ENCODE data around the gene SCOC. TPM values are rescaled to one million over a fixed set of nuclear protein-coding genes. Genes with fewer than 3 reads are reported as not detected.

The SCOC gene
- polyA plus RNA-seq (ENCODE audit: insufficient read length in 12 of 12): 10 to 100 TPM in 11 of 12 donors, not detected in 1; 30.9 to 68.6 (median 54.4) TPM
- long read RNA-seq, donor 1, transcript SCOC-203 (4 exons, 1,999 nt): minor isoform, 12 of 56 reads
- long read RNA-seq, donor 1, transcript SCOC-211 (4 exons, 1,959 nt): major isoform, 30 of 56 reads
- long read RNA-seq, donor 1, partial matches to known transcripts: 13 of 56 reads
- long read RNA-seq, donor 1, other reads (novel, unspliced or antisense): 0 of 56 reads
- long read RNA-seq, donor 2, transcript SCOC-211 (4 exons, 1,959 nt): major isoform, 32 of 38 reads
- long read RNA-seq, donor 2, transcript SCOC-207 (3 exons, 1,838 nt): minor isoform, 6 of 38 reads
- long read RNA-seq, donor 2, partial matches to known transcripts: 0 of 38 reads
- long read RNA-seq, donor 2, other reads (novel, unspliced or antisense): 0 of 38 reads
- long read RNA-seq, donor 3, transcript SCOC-211 (4 exons, 1,959 nt): major isoform, 14 of 16 reads
- long read RNA-seq, donor 3, partial matches to known transcripts: 0 of 16 reads
- long read RNA-seq, donor 3, other reads (novel, unspliced or antisense): 0 of 16 reads
- long read RNA-seq, donor 4, transcript SCOC-211 (4 exons, 1,959 nt): major isoform, 12 of 12 reads
- long read RNA-seq, donor 4, partial matches to known transcripts: 0 of 12 reads
- long read RNA-seq, donor 4, other reads (novel, unspliced or antisense): 0 of 12 reads
- long read RNA-seq, donor 5, transcript SCOC-211 (4 exons, 1,959 nt): major isoform, 44 of 57 reads
- long read RNA-seq, donor 5, partial matches to known transcripts: 0 of 57 reads
- long read RNA-seq, donor 5, other reads (novel, unspliced or antisense): 9 of 57 reads
- long read RNA-seq, donor 6, transcript SCOC-211 (4 exons, 1,959 nt): major isoform, 18 of 19 reads
- long read RNA-seq, donor 6, partial matches to known transcripts: 0 of 19 reads
- long read RNA-seq, donor 6, other reads (novel, unspliced or antisense): 0 of 19 reads
- long read RNA-seq, donor 7, transcript SCOC-211 (4 exons, 1,959 nt): major isoform, 22 of 24 reads
- long read RNA-seq, donor 7, partial matches to known transcripts: 0 of 24 reads
- long read RNA-seq, donor 7, other reads (novel, unspliced or antisense): 0 of 24 reads
- long read RNA-seq, donor 8, transcript SCOC-211 (4 exons, 1,959 nt): major isoform, 23 of 25 reads
- long read RNA-seq, donor 8, partial matches to known transcripts: 0 of 25 reads
- long read RNA-seq, donor 8, other reads (novel, unspliced or antisense): 0 of 25 reads
- long read RNA-seq, donor 9, transcript SCOC-211 (4 exons, 1,959 nt): major isoform, 21 of 23 reads
- long read RNA-seq, donor 9, partial matches to known transcripts: 0 of 23 reads
- long read RNA-seq, donor 9, other reads (novel, unspliced or antisense): 0 of 23 reads
- long read RNA-seq, donor 10, transcript SCOC-211 (4 exons, 1,959 nt): major isoform, 22 of 25 reads
- long read RNA-seq, donor 10, partial matches to known transcripts: 0 of 25 reads
- long read RNA-seq, donor 10, other reads (novel, unspliced or antisense): 0 of 25 reads
- long read RNA-seq, donor 11, transcript SCOC-211 (4 exons, 1,959 nt): major isoform, 34 of 37 reads
- long read RNA-seq, donor 11, partial matches to known transcripts: 0 of 37 reads
- long read RNA-seq, donor 11, other reads (novel, unspliced or antisense): 0 of 37 reads

GRCh38 chr4:140373328-140374129 is at the start of gene SCOC:
Gene SCOC, plus strand, starts transcription at chr4:140373646. Its CDS starts 5,525 bp downstream, at chr4:140379171.
- DNase-seq: peak; percentile 99

GRCh38 chr4:140326395-140326993 is 47.0 kb upstream of the SCOC start:
- DNase-seq: no peak

GRCh38 chr4:140330311-140330900 is 43.0 kb upstream of the SCOC start:
- DNase-seq: no peak

DNA sequence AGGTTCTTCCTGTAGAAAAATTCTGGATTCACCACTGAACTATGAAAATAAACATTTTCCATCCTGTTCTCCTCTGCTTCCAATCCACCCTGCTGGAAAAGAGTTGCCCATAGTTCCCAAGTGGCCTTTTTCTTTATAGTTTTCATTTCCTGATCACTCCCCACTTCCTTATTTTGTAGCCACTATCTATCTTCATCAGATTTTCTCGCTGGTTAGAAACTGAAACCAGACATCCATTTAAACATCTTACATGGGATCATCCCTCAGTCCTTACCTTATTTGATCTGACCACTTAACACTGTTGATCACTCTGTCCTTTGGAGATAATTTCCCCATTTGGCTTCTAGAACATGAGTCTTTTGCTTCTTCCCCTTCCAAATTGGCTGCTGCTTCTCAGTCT is 42.2 kb upstream of the SCOC start:
- no peak for DNase-seq

GRCh38 chr4:140331876-140332275 is 41.6 kb upstream of the SCOC start:
- DNase-seq: no peak

- DNase-seq: no peak
Observed at GRCh38 chr4:140332734-140333133, 40.7 kb upstream of the SCOC start.

- no peak for DNase-seq
Observed at GRCh38 chr4:140333523-140333922, 39.9 kb upstream of the SCOC start.

- no peak for DNase-seq
Observed at GRCh38 chr4:140335076-140335475, 38.4 kb upstream of the SCOC start.

- no peak for DNase-seq
Observed at GRCh38 chr4:140336730-140337129, 36.7 kb upstream of the SCOC start.

- no peak for DNase-seq
Observed at GRCh38 chr4:140342620-140343019, 30.8 kb upstream of the SCOC start.

GRCh38 chr4:140343303-140343702 is 30.1 kb upstream of the SCOC start:
- no peak for DNase-seq

DNA sequence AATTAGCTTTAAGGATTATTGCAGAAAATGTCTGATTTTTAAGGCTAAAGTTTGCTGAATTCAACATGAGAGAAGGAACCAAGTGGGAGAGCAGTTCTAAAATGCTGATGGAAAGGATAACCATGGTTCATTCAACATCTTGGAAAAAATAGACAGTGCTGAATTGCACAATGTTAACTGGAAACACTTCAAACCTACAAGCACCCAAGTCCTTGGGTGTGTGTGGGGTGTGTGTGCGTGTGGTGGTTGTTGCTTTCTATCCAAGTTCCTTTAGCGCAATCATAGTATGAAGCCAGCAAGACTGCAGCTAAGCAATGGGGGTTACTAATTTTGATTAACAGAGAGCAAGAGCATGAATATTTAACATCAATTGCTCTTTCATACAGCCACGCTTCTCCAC is 29.3 kb upstream of the SCOC start:
- no peak for DNase-seq

- DNase-seq: no peak
Observed at GRCh38 chr4:140344621-140345020, 28.8 kb upstream of the SCOC start.

DNA sequence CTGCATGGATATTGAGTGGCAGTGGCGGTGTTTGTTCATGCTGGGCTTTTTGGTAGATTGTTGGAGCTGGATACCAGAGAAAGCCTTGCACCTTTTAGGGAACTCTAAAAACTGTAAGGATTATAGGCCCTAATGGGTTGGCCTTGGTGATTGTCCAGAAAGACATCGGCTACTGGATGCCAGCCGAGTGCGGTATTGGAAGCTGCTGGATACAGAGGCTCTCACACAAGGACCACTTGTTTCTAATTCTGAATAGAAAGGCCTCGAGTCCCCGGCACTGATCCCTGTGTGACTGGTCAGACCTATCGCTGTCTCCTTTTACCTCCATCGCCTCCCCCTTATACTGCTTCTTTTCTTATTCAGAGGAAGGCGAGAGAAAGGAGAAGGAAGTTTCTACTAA is 27.3 kb upstream of the SCOC start:
- DNase-seq: no peak

DNA sequence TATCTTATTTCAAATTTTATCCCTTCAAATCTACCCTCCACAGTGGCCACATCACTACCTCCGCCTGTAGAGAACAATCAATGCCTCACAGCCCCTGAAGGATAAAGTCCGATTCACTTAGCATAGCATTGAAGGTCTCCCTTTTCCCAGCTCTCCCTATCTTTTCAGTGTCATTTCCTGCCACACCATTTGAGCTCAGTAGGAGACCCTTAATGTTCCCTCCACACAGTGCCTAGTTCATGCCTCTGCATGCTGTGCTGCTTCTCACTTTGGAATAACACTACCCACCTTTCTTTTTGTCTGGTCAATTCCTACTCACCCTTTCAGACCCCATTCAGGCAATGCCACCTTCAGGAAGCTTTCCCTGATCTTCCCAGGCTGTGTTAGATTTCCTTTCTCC is 23.6 kb upstream of the SCOC start:
- DNase-seq: no peak

DNA sequence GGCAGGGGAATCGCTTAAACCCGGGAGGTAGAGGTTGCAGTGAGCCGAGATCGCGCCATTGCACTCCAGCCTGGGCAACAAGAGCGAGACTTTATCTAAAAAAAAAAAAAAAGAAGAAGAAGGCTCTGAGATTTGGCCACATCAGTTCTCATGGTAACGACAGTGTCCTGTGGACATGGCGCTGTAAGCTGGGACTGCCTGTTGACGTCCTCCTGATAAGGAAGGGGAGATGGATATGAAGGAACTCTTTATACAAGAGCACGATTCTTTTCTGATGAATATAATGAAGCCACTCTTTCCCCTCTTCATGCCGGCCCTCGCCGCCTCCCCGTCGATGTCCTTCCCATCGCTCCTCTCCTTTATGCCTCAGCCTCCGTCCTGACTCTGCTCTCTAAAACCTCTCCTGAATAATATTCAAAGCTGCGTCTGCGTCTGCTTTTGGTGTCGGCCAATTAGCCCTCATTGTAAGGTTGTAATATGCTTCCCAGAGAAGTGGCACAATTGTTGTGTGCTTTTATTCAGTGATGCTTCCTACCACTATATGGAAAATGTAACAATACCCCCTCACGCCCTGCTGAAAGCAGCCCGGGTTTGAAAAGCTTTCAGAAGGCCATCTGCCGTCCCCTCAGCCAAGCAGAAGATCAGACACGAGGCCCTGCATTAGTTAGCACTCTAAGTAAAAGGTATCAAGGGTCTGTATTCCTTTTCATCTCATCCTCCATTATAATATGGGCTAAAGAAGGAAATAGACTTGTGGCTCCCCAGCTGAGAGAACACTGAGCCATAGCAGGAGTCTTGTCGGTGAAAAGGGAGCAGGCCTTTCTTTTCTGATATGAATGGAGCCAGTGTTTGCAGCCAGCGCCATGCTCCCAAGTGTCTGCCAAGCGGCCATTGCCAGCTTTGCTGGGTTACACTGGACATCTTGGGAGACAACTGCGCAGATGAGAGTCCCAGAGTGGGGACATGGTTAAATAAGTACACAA is 22.1 kb upstream of the SCOC start:
- no peak for DNase-seq

- no peak for DNase-seq
Observed at GRCh38 chr4:140353786-140354185, 19.7 kb upstream of the SCOC start.

- DNase-seq: no peak
Observed at GRCh38 chr4:140355288-140355687, 18.2 kb upstream of the SCOC start.

Measured in muscle of arm (tissue), 14 donors.